Neural progenitor cell (in vitro differentiated cells): ENCODE data around the gene ANTXRL. TPM values are rescaled to one million over a fixed set of nuclear protein-coding genes. Genes with fewer than 3 reads are reported as not detected.
A peak's percentile ranks its signal among the peaks of the same experiment; 100 is the strongest.

Experiments used
- DNase-seq: peaks from one replicate; pipeline ENCODE4 v3.0.0-alpha.2; 2016; ENCODE audit warnings: low spot score
- H2AFZ ChIP-seq: fragments of 200-600 bp; sonication (generic); replicated peaks from 2 replicates; pipeline ENCODE4 v1.6.1; 2016; ENCODE audit warnings: antibody characterized with exemption
- H3F3A ChIP-seq: fragments of 200-600 bp; sonication (generic); 2 replicates; pipeline ENCODE4 v1.6.1; 2016; ENCODE audit warnings: antibody characterized with exemption, low read depth
- H3K27ac ChIP-seq: fragments of 200-600 bp; sonication (generic); 2 replicates; pipeline ENCODE4 v1.5.1; 2016; ENCODE audit warnings: mild to moderate bottlenecking
- H3K27me3 ChIP-seq: fragments of 200-600 bp; sonication (generic); 2 replicates; pipeline ENCODE4 v1.6.1; 2016; ENCODE audit warnings: mild to moderate bottlenecking, moderate library complexity
- H3K36me3 ChIP-seq: fragments of 200-600 bp; sonication (generic); 2 replicates; pipeline ENCODE4 v1.5.1; 2016
- H3K4me1 ChIP-seq: fragments of 200-600 bp; sonication (generic); 2 replicates; pipeline ENCODE4 v1.6.1; 2016; ENCODE audit warnings: mixed run types
- H3K4me2 ChIP-seq: fragments of 200-600 bp; sonication (generic); 2 replicates; pipeline ENCODE4 v1.6.1; 2016
- H3K4me3 ChIP-seq: fragments of 200-600 bp; sonication (generic); 2 replicates; pipeline ENCODE4 v1.5.1; 2016
- H3K79me2 ChIP-seq: fragments of 200-600 bp; sonication (generic); 2 replicates; pipeline ENCODE4 v1.6.1; 2016; ENCODE audit warnings: low read depth
- H3K9ac ChIP-seq: fragments of 200-600 bp; sonication (generic); 2 replicates; pipeline ENCODE4 v1.6.1; 2016
- H3K9me3 ChIP-seq: fragments of 200-600 bp; sonication (generic); 2 replicates; pipeline ENCODE4 v1.5.1; 2016; ENCODE audit warnings: low read depth
- H4K20me1 ChIP-seq: fragments of 200-600 bp; sonication (generic); 2 replicates; pipeline ENCODE4 v1.6.1; 2016; ENCODE audit warnings: low read depth
- H3K27ac Mint-ChIP-seq: 3 replicates; pipeline ENCODE4 v1.8.0; 2021; ENCODE audit warnings: mixed read lengths
- H3K27me3 Mint-ChIP-seq: 2 replicates; pipeline ENCODE4 v1.8.0; 2022; ENCODE audit warnings: low read depth, mild to moderate bottlenecking, inconsistent platforms, moderate library complexity, mixed read lengths; ENCODE audit not compliant: insufficient read depth
- H3K36me3 Mint-ChIP-seq: 3 replicates; pipeline ENCODE4 v1.8.0; 2021; ENCODE audit warnings: mixed read lengths
- H3K4me1 Mint-ChIP-seq: 3 replicates; pipeline ENCODE4 v1.8.0; 2021; ENCODE audit warnings: mixed read lengths
- H3K4me3 Mint-ChIP-seq: 3 replicates; pipeline ENCODE4 v1.8.0; 2021; ENCODE audit warnings: mild to moderate bottlenecking, moderate library complexity, mixed read lengths
- H3K9me3 Mint-ChIP-seq: 3 replicates; pipeline ENCODE4 v1.8.0; 2020; ENCODE audit warnings: mixed read lengths
- CTCF ChIP-seq: fragments of 200-600 bp; sonication (generic); IDR thresholded peaks from 2 replicates; pipeline ENCODE4 v1.5.1; 2017; ENCODE audit warnings: antibody characterized with exemption, mild to moderate bottlenecking
- EZH2 ChIP-seq: fragments of 200-600 bp; sonication (generic); IDR thresholded peaks from 2 replicates; pipeline ENCODE4 v1.6.1; 2017; ENCODE audit warnings: antibody characterized with exemption, mild to moderate bottlenecking, moderate library complexity
- EZH2phosphoT487 ChIP-seq: fragments of 200-600 bp; sonication (generic); IDR thresholded peaks from 2 replicates; pipeline ENCODE4 v1.6.1; 2017; ENCODE audit warnings: antibody characterized with exemption
- total RNA-seq: library from RNA; depleted of rRNA; stranded (reverse); fragments of >200 nt; gene quantifications from 2 replicates; pipeline ENCODE4 v1.2.3, GENCODE V29; 2015; ENCODE audit warnings: low replicate concordance

Gene ANTXRL
- total RNA-seq, 1 donor from 2014 or later: not detected

GRCh38 chr10:46326971-46327370, 40.2 kb downstream of the ANTXRL start:
- H3K79me2 ChIP-seq: no peaks in the 10 kb centered on the region
- no peak overlapping the region for H3K4me3 ChIP-seq
- Mint-ChIP-seq H3K4me1 (peaks cover 3% of the 10 kb centered on the region), H3K36me3 (no peaks in the 10 kb centered on the region), H3K27me3 (peaks cover 9% of the 10 kb centered on the region), H3K9me3 (peaks cover 3% of the 10 kb centered on the region), H3K4me3 (peak overlapping the region; percentile 13), H3K27ac (no peak overlapping the region)
- TF ChIP-seq EZH2phosphoT487 (no peak), EZH2 (no peak), CTCF (no peak)
- no peak overlapping the region for H3K27ac ChIP-seq
- H3K4me2 ChIP-seq: no peak overlapping the region
- no peaks in the 10 kb centered on the region for H3K36me3 ChIP-seq
- H3K4me1 ChIP-seq: peaks cover 15% of the 10 kb centered on the region
- H3K9me3 ChIP-seq: no peaks in the 10 kb centered on the region
- no peaks in the 10 kb centered on the region for H3F3A ChIP-seq
- no peak overlapping the region for H2AFZ ChIP-seq
- no peak overlapping the region for H3K9ac ChIP-seq
- H4K20me1 ChIP-seq: no peaks in the 10 kb centered on the region
- DNase-seq: no peak
- H3K27me3 ChIP-seq: no peaks in the 10 kb centered on the region

DNA sequence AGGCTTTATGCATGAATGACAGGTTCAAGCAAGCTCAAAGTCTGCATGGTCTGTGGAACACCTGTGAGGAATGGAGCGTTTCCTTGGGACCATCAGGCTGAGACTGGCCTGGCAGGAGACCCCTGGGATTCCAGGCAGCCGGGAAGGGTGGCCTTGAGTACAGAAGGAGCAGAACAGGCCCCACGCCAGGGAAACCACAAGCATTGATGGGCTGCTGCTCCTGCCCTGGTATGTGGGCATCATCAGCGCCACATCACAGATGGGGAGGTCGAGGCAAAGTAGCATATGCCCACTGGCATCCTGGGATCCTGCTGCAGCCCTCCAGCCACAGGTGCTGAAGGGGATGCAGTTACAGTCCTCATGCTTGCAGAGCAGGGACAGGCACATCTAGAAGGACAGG, 40.9 kb downstream of the ANTXRL start:
- no peaks in the 10 kb centered on the region for H3F3A ChIP-seq
- H3K4me1 ChIP-seq: peaks cover 15% of the 10 kb centered on the region
- no peak overlapping the region for H3K27ac ChIP-seq
- no peak overlapping the region for H3K9ac ChIP-seq
- peaks cover 3% of the 10 kb centered on the region for H3K9me3 Mint-ChIP-seq
- no peaks in the 10 kb centered on the region for H3K36me3 ChIP-seq
- no peaks in the 10 kb centered on the region for H3K9me3 ChIP-seq
- TF ChIP-seq EZH2 (no peak), EZH2phosphoT487 (no peak), CTCF (no peak)
- H3K4me2 ChIP-seq: no peak overlapping the region
- no peaks in the 10 kb centered on the region for H3K36me3 Mint-ChIP-seq
- H3K4me3 Mint-ChIP-seq: no peak overlapping the region
- peaks cover 9% of the 10 kb centered on the region for H3K27me3 Mint-ChIP-seq
- H3K4me3 ChIP-seq: no peak overlapping the region
- no peaks in the 10 kb centered on the region for H3K79me2 ChIP-seq
- H4K20me1 ChIP-seq: no peaks in the 10 kb centered on the region
- H3K27me3 ChIP-seq: no peaks in the 10 kb centered on the region
- no peak for DNase-seq
- H2AFZ ChIP-seq: no peak overlapping the region
- H3K27ac Mint-ChIP-seq: no peak overlapping the region
- H3K4me1 Mint-ChIP-seq: peaks cover 3% of the 10 kb centered on the region

- H3K4me2 ChIP-seq: peak overlapping the region; percentile 35
- no peak overlapping the region for H3K4me3 ChIP-seq
- no peak for DNase-seq
- H3K79me2 ChIP-seq: no peaks in the 10 kb centered on the region
- H3K4me3 Mint-ChIP-seq: no peak overlapping the region
- no peaks in the 10 kb centered on the region for H3F3A ChIP-seq
- no peaks in the 10 kb centered on the region for H3K36me3 ChIP-seq
- H2AFZ ChIP-seq: no peak overlapping the region
- H3K9me3 Mint-ChIP-seq: peaks cover 3% of the 10 kb centered on the region
- H3K4me1 ChIP-seq: peaks cover 15% of the 10 kb centered on the region
- no peaks in the 10 kb centered on the region for H3K9me3 ChIP-seq
- no peak overlapping the region for H3K27ac Mint-ChIP-seq
- H3K9ac ChIP-seq: no peak overlapping the region
- H3K36me3 Mint-ChIP-seq: no peaks in the 10 kb centered on the region
- no peak for TF ChIP-seq EZH2
- no peak for TF ChIP-seq EZH2phosphoT487
- no peak for TF ChIP-seq CTCF
- no peak overlapping the region for H3K27ac ChIP-seq
- H4K20me1 ChIP-seq: no peaks in the 10 kb centered on the region
- H3K4me1 Mint-ChIP-seq: peaks cover 3% of the 10 kb centered on the region
- H3K27me3 ChIP-seq: no peaks in the 10 kb centered on the region
- H3K27me3 Mint-ChIP-seq: peaks cover 9% of the 10 kb centered on the region
Observed at GRCh38 chr10:46328853-46329689, 42.3 kb downstream of the ANTXRL start.
